Suppressor macrophage treated with lipopolysaccharide for 4 hours (primary cell): ENCODE results near the gene KRT81.

Experiments
- DNase-seq: peaks from one replicate; pipeline ENCODE4 v3.0.0-alpha.2; 2020

The KRT81 gene

DNA sequence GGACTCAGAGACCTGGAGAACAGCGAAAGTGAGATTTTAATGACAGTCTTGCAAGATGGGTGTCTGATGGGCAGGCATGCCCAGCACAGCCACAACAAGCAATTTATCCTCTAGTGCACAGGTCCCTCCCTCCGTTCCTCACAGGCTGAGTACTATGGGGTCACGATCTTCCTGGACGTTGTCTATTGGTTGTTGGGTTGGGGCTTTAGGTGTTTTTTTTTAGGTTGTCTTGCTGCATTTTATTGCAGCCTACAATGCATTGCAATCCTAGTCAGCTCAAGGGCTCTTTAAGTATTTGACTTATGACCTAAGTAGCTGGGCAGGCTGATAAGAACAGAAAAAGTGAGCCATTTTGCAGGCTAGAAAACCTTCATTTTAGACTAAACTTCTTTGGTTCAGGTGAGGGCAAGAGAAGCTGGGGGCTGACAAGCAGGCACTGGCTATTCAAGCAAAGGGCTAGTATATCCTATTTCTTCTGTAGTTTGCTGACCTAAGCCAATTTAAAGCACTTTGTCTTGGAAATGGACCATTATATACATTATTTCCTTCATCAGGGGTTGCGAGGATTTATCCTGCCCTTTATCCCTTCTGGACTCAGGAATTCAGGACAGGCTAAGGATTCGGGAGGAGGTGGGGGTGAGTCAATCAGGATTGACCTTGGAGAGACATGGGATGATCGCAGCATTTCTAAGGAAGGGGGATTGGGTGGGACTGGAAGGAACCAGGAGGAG lies 52.3 kb downstream of the KRT81 start:
- DNase-seq, result no peak

DNA sequence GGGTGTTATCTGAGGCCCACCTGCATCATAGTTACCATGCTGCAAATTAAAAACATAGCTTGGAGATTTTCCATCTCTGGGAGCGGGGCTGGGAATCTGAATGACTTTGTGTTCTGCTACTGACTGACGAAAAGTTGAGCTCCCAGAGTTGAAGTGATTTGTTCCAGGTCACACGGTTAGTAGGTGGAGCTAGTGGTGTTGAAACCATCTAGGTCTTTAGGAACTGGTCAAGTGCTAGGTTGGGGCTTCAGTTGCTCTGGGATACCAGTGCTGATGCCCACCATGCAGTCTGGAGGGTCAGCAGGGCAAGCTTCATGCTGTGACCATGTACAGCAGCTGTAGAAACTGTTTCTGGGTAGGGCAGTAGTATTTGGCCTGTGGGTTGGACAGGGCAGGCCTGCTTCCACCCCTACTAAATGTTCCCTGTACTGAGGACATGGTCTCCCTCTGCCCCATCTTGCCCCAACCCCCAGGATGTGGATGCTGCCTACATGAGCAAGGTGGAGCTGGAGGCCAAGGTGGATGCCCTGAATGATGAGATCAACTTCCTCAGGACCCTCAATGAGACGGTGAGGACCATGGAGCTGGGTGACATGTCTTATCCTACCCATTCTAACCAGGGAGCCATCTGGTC lies 53.0 kb downstream of the KRT81 start:
- no peak for DNase-seq

DNA sequence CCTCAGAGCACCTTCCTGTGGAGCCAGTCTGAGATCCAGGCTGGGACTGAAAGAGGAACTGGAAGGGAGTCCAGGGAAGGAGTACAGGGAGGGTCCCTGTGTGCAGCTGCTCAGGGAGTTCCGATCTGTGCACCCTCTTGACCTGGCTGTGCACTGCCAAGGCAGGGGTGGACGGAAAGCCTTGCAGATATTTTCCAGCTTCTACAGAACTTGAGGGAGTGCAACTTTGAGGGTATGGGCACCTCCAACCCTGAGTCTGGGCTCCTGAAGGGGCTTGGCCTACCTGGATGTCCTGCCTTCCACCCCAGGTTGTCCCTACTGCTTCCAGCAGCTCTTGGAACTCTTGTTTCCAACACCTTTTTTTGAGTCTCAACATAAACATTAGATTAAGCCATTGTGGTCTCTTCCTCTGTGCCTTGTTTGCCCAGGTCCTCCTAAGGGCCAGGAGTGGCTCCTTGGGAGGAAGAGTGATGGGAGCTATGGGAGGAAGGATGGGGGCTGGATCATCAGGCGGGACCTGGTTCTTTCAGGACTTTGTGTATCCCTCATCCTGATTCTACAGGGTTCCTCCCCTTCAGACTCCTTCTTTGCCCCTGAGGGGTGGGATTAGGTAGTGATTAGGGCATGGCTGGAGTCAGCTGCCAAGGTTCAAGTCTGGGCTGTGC lies 54.8 kb downstream of the KRT81 start:
- no peak for DNase-seq
